GM18868 (cell line): ENCODE measurements around the gene PUSL1.

Experiments used
- ATAC-seq: cut with Tn5 transposase; IDR thresholded peaks from one replicate; pipeline ENCODE4 v1.9.1; 2021; ENCODE audit warnings: mild to moderate bottlenecking, moderate library complexity; ENCODE audit not compliant: unreplicated experiment

PUSL1 gene

DNA sequence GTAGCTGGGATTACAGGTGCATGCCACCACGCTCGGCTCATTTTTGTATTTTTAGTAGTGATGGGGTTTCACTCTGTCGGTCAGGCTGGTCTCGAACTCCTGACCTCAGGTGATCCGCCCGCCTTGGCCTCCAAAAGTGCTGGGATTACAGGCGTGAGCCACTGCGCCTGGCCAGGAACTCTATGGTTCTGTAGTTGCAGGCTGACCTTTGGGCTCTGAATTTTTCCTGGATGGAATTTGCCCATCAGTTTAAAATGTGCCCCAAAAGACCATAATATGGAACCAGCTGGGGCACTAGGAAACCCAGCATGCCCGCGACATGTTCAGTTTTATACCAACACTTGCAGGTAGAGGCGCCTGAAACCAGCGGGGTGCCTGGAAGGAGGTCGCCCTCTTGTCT lies 29.8 kb upstream of the PUSL1 start:
- ATAC-seq = no peak

DNA sequence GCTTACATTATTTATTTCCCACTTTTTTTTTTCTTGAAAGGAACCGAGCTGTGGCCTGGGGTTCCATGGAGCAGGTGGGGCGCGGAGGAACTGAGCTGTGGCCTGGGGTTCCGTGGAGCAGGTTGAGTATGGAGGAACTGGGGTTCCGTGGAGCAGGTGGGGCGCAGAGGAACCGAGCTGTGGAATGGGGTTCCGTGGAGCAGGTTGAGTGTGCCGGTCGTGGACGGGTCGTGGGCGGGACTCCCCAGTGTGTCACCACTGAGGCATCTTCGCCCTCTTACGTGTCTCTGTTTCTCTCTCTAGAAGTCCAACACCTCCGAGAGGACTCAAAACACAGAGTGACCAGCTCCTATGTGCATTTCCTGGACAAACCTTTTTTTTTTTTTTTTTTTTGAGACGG lies 29.4 kb upstream of the PUSL1 start:
- ATAC-seq = no peak

DNA sequence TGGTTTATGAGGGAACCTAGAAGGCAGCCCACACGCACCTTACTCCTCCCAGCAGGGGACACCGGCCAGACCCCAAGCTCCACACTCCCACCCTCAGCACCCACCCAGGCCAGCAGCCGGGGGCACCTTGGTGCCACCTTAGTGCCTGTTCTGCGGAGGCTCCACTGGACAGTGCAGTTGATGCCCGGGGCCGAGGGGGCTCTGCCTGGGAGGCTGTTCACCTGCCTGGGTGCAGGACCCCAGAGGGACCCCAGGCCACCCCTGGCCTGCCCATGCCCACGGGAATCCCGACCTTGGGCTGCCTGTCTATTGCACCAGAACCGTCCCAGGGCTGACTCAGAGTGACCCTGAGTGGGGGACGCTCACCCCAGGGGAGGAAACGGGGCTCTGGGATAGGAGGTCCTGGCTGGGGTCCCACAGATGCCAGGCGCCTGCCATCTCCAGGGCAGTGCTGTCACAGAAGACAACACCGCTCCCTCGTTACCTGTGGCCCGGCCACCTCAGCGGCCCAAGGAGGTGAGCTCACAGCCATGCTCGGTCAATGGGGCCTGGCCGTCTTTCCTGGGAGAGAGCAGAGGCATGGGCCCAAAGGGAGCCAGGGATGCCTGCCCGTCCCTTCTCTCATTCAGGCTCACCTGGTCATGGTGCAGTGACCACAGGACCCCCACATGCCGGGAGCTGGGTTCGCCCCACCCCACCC lies 27.5 kb upstream of the PUSL1 start:
- no peak for ATAC-seq

DNA sequence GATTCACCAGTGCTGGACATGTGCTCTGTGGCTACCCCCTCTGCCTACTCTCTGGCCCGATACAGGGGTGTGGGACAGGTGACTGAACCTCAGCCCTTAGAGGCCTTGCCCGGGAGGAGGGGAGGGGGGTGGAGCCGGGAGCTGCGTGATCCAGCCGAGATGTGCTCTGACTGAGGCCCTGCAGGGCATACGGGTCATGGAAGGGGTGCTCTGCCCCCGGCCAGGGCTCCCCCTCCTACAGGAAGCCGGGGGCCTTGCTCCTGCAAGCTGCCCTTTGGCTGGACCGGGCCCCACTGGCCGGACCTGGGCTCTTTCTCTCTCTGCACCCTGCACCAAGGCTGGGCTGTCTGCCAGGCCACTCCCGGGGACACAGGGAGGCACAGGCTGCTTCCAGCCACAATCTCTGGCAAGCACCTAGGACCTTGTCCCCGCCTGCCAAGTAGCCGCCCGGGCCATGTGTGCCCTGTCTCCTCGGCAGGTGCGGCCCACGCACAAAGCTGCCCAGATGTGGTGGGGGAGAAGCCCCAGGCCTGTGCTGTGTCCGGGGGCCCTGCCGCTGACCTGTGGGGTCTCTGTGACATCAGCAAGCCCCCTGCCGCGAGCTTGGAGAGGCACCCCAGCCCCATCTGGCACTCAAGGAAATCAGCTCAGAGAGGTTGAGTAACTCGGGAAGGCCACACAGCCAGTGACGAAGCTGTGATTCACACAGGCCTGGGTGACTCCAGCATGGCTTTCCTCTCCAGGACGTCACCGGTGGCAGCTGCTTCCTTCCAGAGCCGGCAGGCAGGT lies 26.7 kb upstream of the PUSL1 start:
- ATAC-seq = no peak

DNA sequence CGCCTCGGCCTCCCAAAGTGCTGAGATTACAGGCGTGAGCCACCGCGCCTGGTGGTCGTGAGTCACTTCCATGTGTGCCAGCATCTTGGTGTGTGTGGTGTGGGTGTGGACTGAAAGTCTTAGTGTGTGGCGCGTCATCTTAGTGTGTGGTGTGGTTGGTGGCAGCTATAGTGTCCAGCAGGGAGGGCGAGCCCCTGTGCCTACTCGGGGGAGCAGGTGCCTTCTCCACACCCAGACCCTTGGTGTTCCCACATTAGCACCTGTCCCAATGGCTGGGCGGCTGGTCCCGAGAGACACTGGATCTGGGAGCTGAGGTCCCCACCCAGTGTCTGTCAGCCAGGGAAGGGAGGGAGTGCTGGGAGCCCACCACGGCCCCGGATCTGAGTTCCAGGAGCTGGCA lies 25.4 kb upstream of the PUSL1 start:
- no peak for ATAC-seq

DNA sequence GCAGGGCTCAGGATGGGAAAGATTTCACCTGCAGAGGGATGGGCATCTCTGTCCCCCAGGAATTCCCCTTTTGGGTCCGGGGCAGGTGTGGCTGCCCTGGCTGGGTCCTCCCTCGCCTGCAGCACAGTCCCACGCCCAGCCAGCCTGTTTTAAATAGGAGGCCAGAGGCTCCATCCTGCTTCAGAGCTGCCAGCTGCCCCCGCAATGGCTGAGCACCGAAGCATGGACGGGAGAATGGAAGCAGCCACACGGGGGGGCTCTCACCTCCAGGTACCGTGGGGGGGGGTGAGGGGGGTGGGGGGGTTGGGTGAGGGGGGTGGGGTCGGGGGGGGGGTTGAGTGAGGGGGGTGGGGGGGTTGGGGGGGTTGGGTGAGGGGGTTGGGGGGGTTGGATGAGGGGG lies 24.6 kb upstream of the PUSL1 start:
- no peak for ATAC-seq

DNA sequence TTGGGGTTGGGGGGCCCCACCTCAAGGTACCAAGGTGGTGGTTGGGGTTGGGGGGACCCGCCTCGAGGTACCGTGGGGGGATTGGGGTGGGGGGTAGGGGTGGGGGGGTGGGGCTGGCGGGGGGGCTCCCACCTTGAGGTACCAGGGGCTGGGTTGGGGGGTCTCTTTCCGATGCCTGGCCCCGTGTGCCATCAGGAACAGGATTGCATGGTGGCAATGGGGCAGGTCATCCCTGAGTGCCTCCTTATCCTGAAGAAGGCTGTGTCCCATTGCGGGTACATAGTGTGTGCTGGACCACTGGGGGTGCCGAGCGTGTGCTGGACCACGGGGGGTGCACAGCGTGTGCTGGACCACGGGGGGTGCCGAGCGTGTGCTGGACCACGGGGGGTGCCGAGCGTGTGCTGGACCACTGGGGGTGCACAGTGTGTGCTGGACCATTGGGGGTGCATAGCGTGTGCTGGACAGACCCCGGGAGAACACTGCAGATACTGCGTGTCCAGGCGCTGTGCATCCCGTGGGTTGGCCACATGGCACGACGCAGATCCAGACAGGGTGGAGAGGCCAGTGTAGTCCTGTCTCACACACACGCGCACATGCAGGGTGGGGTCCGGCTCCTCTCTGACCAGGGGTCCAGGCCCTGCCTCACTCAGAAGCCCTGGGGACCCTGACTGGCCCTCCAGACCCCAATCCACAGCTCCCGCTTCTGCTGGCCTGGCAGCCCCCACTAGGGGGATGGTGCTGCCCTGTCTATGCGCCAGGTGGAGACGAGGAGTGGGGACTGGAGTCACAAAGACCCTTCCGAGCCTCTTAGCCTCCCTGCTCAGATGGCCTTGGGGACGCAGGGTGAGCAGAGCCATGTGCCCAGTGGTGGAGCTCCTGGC lies 23.9 kb upstream of the PUSL1 start:
- ATAC-seq = no peak

DNA sequence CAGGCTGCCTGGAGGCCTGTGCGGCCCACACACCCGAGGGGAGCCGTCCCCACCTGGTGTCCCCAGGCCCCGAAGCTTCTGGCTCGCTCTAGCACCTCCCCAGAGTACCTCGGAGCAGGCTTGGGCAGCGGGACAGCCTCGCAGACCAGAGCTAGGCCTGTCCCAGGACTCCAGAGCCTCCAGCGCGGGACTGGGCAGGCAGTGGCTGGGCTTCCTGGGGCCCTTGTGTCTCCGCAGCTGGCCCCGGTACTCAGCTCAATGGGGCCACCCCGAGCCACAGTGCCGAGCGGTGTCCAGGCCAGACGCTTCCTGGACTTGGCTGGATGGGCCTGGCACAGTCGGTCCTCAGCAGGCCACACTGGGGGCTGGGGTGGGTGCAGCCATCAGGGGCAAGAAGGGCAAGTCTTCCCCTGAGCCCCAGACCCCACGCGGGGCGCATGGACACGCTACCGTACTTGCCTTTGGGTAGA lies 23.3 kb upstream of the PUSL1 start:
- ATAC-seq = no peak

DNA sequence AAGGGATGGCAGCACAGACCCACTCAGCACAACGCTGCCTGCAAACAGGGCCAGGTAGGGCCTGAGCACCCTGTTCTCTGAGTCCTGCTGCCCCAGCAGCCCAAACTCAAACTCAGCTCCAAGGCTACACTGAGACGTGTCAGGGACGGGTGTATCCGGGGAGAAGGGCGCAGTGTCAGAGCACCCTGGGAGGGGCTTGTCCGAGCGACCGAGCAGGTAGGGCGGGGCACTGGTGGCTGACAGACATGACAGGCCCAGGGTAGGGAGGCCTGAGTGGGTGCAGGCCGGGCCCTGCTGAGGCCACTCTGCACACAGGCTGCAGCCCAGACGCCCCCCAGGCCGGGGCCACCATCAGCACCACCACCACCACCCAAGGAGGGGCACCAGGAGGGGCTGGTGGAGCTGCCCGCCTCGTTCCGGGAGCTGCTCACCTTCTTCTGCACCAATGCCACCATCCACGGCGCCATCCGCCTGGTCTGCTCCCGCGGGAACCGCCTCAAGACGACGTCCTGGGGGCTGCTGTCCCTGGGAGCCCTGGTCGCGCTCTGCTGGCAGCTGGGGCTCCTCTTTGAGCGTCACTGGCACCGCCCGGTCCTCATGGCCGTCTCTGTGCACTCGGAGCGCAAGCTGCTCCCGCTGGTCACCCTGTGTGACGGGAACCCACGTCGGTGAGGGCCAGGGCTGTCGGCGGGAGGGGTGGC lies 22.6 kb upstream of the PUSL1 start:
- ATAC-seq = no peak

DNA sequence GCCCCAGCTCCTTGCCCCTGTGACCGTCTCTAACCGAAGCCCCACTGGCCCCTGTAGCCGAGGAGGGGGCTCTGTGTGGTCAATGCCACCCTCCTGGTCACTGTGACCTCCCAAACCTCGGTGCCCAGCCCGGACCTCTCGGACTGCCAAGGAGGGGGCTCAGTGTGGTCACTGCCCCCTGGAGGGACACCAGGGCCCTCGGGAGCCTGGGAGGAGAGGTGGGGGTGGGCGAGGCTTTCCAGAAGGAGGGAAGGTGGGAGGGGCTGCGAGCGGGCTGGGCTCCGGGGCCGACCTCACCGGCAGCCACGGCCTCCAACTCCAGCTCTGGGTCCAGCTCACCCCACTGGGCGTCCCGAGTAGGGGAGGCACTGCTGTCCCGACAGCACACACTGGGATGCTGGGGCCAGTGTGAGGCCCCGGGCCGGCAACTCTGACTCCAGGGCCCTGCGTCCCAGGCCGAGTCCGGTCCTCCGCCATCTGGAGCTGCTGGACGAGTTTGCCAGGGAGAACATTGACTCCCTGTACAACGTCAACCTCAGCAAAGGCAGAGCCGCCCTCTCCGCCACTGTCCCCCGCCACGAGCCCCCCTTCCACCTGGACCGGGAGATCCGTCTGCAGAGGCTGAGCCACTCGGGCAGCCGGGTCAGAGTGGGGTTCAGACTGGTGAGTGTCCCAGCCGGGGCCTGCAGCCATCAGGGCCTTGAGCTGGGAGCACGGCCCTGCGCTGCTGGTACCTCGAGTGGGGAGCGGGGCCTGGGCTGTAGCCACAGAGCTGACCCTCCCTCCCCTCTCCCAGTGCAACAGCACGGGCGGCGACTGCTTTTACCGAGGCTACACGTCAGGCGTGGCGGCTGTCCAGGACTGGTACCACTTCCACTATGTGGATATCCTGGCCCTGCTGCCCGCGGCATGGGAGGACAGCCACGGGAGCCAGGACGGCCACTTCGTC lies 21.8 kb upstream of the PUSL1 start:
- ATAC-seq = no peak

DNA sequence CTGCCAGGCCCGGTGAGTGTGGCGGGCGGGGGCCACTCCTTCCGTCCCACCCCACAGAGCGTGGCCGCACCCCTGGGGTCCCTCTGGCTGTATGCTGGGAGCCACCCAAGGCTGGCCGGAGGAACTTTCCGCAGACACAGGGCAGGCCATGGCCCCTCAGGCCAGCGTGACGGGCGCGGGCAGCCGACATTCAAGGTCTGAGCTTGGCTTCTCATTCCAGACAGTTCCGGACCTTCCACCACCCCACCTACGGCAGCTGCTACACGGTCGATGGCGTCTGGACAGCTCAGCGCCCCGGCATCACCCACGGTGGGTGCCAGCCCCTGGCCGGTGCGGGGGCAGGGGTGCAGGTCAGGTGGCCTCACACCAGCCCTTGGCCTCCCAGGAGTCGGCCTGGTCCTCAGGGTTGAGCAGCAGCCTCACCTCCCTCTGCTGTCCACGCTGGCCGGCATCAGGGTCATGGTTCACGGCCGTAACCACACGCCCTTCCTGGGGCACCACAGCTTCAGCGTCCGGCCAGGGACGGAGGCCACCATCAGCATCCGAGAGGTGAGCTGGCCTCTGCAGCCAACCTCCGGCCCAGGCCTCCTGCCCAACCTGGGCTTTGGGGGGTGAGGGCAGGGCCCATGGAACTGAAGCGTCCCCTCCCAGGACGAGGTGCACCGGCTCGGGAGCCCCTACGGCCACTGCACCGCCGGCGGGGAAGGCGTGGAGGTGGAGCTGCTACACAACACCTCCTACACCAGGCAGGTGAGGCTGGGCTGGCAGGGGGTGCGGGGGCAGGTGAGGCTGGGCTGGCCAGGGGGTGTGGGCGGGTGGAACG lies 20.9 kb upstream of the PUSL1 start:
- no peak for ATAC-seq

DNA sequence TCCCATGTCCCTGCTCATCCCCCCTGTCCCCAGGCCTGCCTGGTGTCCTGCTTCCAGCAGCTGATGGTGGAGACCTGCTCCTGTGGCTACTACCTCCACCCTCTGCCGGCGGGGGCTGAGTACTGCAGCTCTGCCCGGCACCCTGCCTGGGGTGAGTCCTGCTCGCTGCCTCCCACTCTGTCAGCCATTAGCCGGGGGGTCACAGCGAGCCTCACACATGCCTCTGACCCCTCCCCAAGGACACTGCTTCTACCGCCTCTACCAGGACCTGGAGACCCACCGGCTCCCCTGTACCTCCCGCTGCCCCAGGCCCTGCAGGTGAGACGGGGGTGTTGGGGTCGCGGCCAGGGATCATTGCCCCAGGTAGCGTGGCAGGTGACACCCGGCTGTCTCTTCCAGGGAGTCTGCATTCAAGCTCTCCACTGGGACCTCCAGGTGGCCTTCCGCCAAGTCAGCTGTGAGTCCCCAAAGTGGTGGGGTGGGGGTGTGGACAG lies 18.1 kb upstream of the PUSL1 start:
- ATAC-seq = no peak

DNA sequence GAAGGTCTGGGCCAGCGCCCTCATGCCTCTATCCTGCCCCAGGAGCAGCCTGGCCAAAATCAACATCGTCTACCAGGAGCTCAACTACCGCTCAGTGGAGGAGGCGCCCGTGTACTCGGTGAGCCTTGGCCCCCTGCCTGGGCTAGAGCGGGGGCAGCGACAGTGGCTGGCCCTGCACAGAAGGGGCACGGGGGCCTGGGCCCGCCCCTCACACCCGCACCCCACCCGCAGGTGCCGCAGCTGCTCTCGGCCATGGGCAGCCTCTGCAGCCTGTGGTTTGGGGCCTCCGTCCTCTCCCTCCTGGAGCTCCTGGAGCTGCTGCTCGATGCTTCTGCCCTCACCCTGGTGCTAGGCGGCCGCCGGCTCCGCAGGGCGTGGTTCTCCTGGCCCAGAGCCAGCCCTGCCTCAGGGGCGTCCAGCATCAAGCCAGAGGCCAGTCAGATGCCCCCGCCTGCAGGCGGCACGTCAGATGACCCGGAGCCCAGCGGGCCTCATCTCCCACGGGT lies 17.3 kb upstream of the PUSL1 start:
- ATAC-seq = no peak

DNA sequence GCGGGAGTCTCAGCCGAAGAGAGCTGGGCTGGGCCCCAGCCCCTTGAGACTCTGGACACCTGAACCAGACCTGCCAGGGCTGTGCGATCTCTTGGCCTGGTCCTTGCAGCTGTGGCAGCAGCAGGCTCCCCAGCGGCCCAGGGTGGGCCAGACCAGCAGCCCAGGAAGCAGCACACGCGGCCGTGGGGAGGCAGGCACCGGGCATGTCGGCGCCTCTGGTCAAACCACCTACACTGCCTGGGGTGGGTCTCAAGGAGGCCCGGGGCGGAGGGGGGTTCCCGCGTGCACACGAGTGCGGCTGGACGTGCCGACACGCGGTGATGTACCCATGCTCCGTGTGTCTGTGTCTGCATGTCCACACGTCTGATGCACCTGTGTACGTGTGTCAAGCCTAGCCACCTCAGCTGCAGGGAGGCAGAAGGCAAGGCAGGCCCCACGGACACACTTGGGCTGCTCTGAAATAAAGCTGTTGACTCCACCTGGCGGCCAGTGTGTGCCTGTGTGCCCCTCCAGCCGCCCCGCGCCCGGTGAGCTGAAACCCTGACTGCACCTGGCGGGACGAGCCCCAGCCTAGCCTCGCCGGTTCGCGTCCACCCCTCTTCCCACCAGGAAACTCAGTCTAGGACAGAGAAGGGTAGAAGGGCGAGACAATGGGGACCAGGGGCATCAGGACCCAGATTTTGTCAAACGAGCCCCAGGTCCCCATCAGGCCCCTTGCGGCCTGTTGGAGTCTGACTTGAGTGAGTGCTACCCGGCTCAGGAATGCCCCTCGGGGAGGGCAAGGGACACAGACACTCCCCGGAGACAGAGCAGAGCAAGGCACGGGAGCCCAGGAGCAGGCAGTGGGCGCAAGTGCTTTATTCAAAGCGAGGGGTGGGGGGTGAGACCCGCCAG lies 16.6 kb upstream of the PUSL1 start:
- ATAC-seq = no peak

DNA sequence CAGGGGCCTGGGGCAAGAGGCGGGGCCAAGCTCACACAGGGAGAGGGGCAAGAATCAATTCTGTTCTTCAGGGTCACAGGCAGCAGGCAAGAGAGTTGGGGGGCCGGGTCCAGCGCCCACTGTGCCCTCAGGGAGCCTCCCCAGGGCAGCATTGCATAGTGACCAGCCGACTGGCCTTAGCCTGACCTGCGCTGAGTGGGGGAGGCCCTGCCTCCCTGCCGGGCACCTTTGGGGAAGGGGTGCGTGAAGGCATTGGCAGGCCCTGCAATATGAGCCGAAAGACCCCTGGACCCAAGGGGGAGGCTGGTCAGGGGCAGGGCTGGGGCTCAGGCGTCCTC lies 16.0 kb upstream of the PUSL1 start:
- ATAC-seq = no peak

DNA sequence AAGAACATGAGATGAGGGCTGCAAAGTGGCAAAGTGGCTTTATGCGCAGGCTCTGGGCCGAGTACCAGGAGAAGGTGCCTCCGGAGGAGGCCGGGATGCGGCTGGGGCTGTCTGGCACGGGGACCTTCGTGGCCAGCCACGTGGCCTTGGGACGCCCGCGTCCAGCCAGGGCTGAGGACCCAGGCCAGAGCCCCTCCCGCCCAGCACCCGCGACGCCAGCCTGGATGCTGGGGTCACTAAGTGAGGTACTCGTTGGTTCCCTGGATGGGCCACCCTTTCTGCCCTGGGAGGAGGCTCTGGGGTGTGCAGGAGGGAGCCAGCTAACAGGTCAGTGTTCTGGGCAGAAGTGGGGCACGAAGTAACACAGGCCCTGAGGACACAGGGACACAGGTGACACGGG lies 15.5 kb upstream of the PUSL1 start:
- ATAC-seq = no peak
